PC-9 (cell line): ENCODE measurements around the gene MRAP2. TPM values are rescaled to one million over a fixed set of nuclear protein-coding genes. Genes with fewer than 3 reads are reported as not detected.
A peak's percentile ranks its signal among the peaks of the same experiment; 100 is the strongest.
"Not testable (repeated sequence)": the region's sequence is repeated elsewhere in the genome, so short reads cannot be mapped to it uniquely, and the experiment has no call there.

Source experiments
- BruUV-seq: library from RNA; stranded (reverse); fragments of 400-500 nt; replicated peaks from 2 replicates; lab custom pipeline; 2021; lab: Mats Ljungman, UMichigan
- CTCF ChIA-PET: fragments of 300-600 bp; sonication (Branson Sonifier 250); formaldehyde crosslinking; loops from one replicate; lab custom pipeline; 2022; ENCODE audit warnings: antibody characterized with exemption; lab: Charles Lee
- POLR2A ChIA-PET: fragments of 300-600 bp; sonication (Branson Sonifier 250); formaldehyde crosslinking; loops from one replicate; lab custom pipeline; 2022; ENCODE audit warnings: antibody characterized with exemption; ENCODE audit not compliant: unreplicated experiment; lab: Charles Lee
- DNase-seq, 2 experiments: peaks; one replicate each; pipeline versions ENCODE4 v3.0.0 to v3.0.0-alpha.2; 2015 to 2022; ENCODE audit warnings: mixed read lengths in 1 of 2
- H2AFZ ChIP-seq: fragments of 200-600 bp; sonication (generic); 2 replicates; pipeline ENCODE4 v1.8.1; 2017; ENCODE audit warnings: antibody characterized with exemption
- H3F3A ChIP-seq: fragments of 200-600 bp; sonication (generic); 2 replicates; pipeline ENCODE4 v1.8.1; 2017; ENCODE audit warnings: antibody characterized with exemption, mild to moderate bottlenecking, low read depth; ENCODE audit not compliant: insufficient read depth
- H3K27ac ChIP-seq: fragments of 200-600 bp; sonication (generic); 2 replicates; pipeline ENCODE4 v1.6.1; 2016; ENCODE audit warnings: mixed run types
- H3K27me3 ChIP-seq: fragments of 200-600 bp; sonication (generic); 2 replicates; pipeline ENCODE4 v1.6.1; 2016; ENCODE audit warnings: low read depth, mixed run types; ENCODE audit not compliant: insufficient read depth
- H3K36me3 ChIP-seq: fragments of 200-600 bp; sonication (generic); 2 replicates; pipeline ENCODE4 v1.6.1; 2016; ENCODE audit warnings: low read depth, mixed run types
- H3K4me1 ChIP-seq: fragments of 200-600 bp; sonication (generic); replicated peaks from 2 replicates; pipeline ENCODE4 v1.6.1; 2016; ENCODE audit warnings: mixed run types; ENCODE audit not compliant: insufficient read depth
- H3K4me2 ChIP-seq: fragments of 200-600 bp; sonication (generic); 2 replicates; pipeline ENCODE4 v1.6.1; 2017; ENCODE audit warnings: mixed run types
- H3K4me3 ChIP-seq: fragments of 200-600 bp; sonication (generic); 2 replicates; pipeline ENCODE4 v1.6.1; 2016; ENCODE audit warnings: mixed run types
- H3K79me2 ChIP-seq: fragments of 200-600 bp; sonication (generic); 2 replicates; pipeline ENCODE4 v1.6.1; 2017; ENCODE audit warnings: low read depth, mixed run types
- H3K9me2 ChIP-seq: fragments of 200-600 bp; sonication (generic); 2 replicates; pipeline ENCODE4 v1.8.1; 2017; ENCODE audit warnings: mild to moderate bottlenecking; ENCODE audit not compliant: insufficient read depth
- H3K9me3 ChIP-seq: fragments of 200-600 bp; sonication (generic); 2 replicates; pipeline ENCODE4 v1.8.1; 2016; ENCODE audit warnings: low read depth; ENCODE audit not compliant: insufficient read depth
- H4K20me1 ChIP-seq: fragments of 200-600 bp; sonication (generic); 2 replicates; pipeline ENCODE4 v1.8.1; 2017; ENCODE audit not compliant: insufficient read depth
- EZH2 ChIP-seq: fragments of 200-600 bp; sonication (generic); IDR thresholded peaks from 2 replicates; pipeline ENCODE4 v1.8.0; 2017; ENCODE audit warnings: antibody characterized with exemption, low read depth
- intact Hi-C: fragments of 100-400 bp; cut with micrococcal nuclease; formaldehyde crosslinking; loops from one replicate; pipeline ENCODE4 v1.10.0; 2022; ENCODE audit not compliant: unreplicated experiment
- total RNA-seq: library from RNA; stranded (reverse); gene quantifications from 2 replicates; pipeline ENCODE4 v1.2.3, GENCODE V29; 2021
- TF ChIP-seq, protein P1 (sequence below): fragments of 200-600 bp; sonication (generic); conservative IDR thresholded peaks from 2 replicates; pipeline ENCODE4 v1.6.1; 2017; ENCODE audit warnings: mixed run types, antibody characterized with exemption, mild to moderate bottlenecking, moderate library complexity

The MRAP2 gene
- total RNA-seq, 1 experiment from 2014 or later = not detected

GRCh38 chr6:84026721-84027164, 6.8 kb upstream of the MRAP2 start:
- no peaks in the 10 kb centered on the region for H3K4me1 ChIP-seq
- no peak overlapping the region for H3K4me2 ChIP-seq
- no peak overlapping the region for H3K4me3 ChIP-seq
- no peaks in the 10 kb centered on the region for H3K9me2 ChIP-seq
- ChIA-PET POLR2A (no interaction called here), CTCF (no interaction called here)
- BruUV-seq = no TSS peak
- no peak overlapping the region for H3K27ac ChIP-seq
- no peaks in the 10 kb centered on the region; the same call in 1 of the 2 replicates for H3F3A ChIP-seq
- H3K27me3 ChIP-seq = no peaks in the 10 kb centered on the region
- H4K20me1 ChIP-seq = no peaks in the 10 kb centered on the region
- no peak for TF ChIP-seq EZH2
- TF ChIP-seq, protein P1, sequence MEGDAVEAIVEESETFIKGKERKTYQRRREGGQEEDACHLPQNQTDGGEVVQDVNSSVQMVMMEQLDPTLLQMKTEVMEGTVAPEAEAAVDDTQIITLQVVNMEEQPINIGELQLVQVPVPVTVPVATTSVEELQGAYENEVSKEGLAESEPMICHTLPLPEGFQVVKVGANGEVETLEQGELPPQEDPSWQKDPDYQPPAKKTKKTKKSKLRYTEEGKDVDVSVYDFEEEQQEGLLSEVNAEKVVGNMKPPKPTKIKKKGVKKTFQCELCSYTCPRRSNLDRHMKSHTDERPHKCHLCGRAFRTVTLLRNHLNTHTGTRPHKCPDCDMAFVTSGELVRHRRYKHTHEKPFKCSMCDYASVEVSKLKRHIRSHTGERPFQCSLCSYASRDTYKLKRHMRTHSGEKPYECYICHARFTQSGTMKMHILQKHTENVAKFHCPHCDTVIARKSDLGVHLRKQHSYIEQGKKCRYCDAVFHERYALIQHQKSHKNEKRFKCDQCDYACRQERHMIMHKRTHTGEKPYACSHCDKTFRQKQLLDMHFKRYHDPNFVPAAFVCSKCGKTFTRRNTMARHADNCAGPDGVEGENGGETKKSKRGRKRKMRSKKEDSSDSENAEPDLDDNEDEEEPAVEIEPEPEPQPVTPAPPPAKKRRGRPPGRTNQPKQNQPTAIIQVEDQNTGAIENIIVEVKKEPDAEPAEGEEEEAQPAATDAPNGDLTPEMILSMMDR = no peak
- no peaks in the 10 kb centered on the region for H3K9me3 ChIP-seq
- no peak overlapping the region for H2AFZ ChIP-seq
- no peaks in the 10 kb centered on the region for H3K79me2 ChIP-seq
- H3K36me3 ChIP-seq = no peaks in the 10 kb centered on the region
- intact Hi-C loops = no loop called here
- no peak for DNase-seq

- no TSS peak for BruUV-seq
- H3K4me2 ChIP-seq = peak overlapping the region; percentile 19; the same call in 1 of the 2 replicates
- no peaks in the 10 kb centered on the region for H3K27me3 ChIP-seq
- H4K20me1 ChIP-seq = no peaks in the 10 kb centered on the region
- intact Hi-C loops = no loop called here
- no peaks in the 10 kb centered on the region for H3K36me3 ChIP-seq
- peak; percentile 33 to 37 for DNase-seq
- no peaks in the 10 kb centered on the region for H3K79me2 ChIP-seq
- H2AFZ ChIP-seq = no peak overlapping the region
- TF ChIP-seq EZH2 = no peak
- TF ChIP-seq, protein P1 = no peak
- H3K9me2 ChIP-seq = no peaks in the 10 kb centered on the region
- ChIA-PET CTCF (no interaction called here), POLR2A (no interaction called here)
- no peaks in the 10 kb centered on the region for H3K9me3 ChIP-seq
- H3F3A ChIP-seq = no peaks in the 10 kb centered on the region; the same call in 1 of the 2 replicates
- H3K27ac ChIP-seq = no peak overlapping the region
- no peaks in the 10 kb centered on the region for H3K4me1 ChIP-seq
- no peak overlapping the region for H3K4me3 ChIP-seq
Observed at GRCh38 chr6:84027340-84028181, 6.0 kb upstream of the MRAP2 start.

GRCh38 chr6:84028350-84028749, 5.2 kb upstream of the MRAP2 start:
- no peaks in the 10 kb centered on the region for H3K4me1 ChIP-seq
- no peak overlapping the region for H3K4me2 ChIP-seq
- no peaks in the 10 kb centered on the region; the same call in 1 of the 2 replicates for H3F3A ChIP-seq
- intact Hi-C loops = no loop called here
- H2AFZ ChIP-seq = no peak overlapping the region
- no peaks in the 10 kb centered on the region for H3K9me3 ChIP-seq
- POLR2A ChIA-PET = no interaction called here
- TF ChIP-seq, protein P1 = no peak
- no peak for TF ChIP-seq EZH2
- CTCF ChIA-PET = no interaction called here
- no peaks in the 10 kb centered on the region for H3K79me2 ChIP-seq
- no peaks in the 10 kb centered on the region for H3K9me2 ChIP-seq
- H3K27me3 ChIP-seq = no peaks in the 10 kb centered on the region
- H4K20me1 ChIP-seq = no peaks in the 10 kb centered on the region
- H3K4me3 ChIP-seq = no peak overlapping the region
- no peak for DNase-seq
- no TSS peak for BruUV-seq
- no peaks in the 10 kb centered on the region for H3K36me3 ChIP-seq
- no peak overlapping the region for H3K27ac ChIP-seq

DNA sequence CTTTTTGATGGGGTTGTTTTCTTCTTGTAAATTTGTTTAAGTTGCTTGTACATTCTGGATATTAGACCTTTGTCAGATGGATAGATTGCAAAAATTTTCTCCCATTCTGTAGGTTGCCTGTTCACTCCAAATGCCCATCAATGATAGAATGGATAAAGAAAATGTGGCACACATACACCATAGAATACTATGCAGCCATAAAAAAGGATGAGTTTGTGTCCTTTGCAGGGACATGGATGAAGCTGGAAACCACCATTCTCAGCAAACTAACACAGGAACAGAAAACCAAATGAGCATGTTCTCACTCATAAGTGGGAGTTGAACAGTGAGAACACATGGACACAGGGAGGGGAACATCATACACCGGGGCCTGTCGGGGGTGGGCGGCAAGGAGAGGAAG, 1.6 kb upstream of the MRAP2 start:
- H4K20me1 ChIP-seq, H3K27me3 ChIP-seq, H2AFZ ChIP-seq, DNase-seq, H3K36me3 ChIP-seq, H3K9me3 ChIP-seq, POLR2A ChIA-PET, BruUV-seq, H3F3A ChIP-seq, H3K4me3 ChIP-seq, intact Hi-C loops, H3K27ac ChIP-seq, H3K79me2 ChIP-seq, H3K4me1 ChIP-seq, H3K4me2 ChIP-seq, H3K9me2 ChIP-seq: not testable (repeated sequence)
- CTCF ChIA-PET = interaction anchor here (0.6 kb wide), 1 partner anchor 316 kb away, joined by 4 read pairs; no protein-coding TSS in a partner anchor
